Measurements from ENCODE around the gene VTI1A. TPM values are rescaled to one million over a fixed set of nuclear protein-coding genes. Genes with fewer than 3 reads are reported as not detected.

Gene VTI1A
- total RNA-seq, 1 experiment from 2014 or later: 27.0 TPM

GRCh38 chr10:112805701-112806100, 358.7 kb downstream of the VTI1A start:
- DNase-seq (ENCODE audit: low spot score): no peak

- DNase-seq (ENCODE audit: low spot score): no peak
Measured at GRCh38 chr10:112807013-112807412, 360.0 kb downstream of the VTI1A start.

GRCh38 chr10:112809736-112810135, 362.7 kb downstream of the VTI1A start:
- no peak for DNase-seq (ENCODE audit: low spot score)

- DNase-seq (ENCODE audit: low spot score): no peak
Measured at GRCh38 chr10:112810711-112811151, 363.7 kb downstream of the VTI1A start.

GRCh38 chr10:112811741-112812551, 364.9 kb downstream of the VTI1A start:
- DNase-seq (ENCODE audit: low spot score): peak; percentile 95

GRCh38 chr10:112812586-112812985, 365.6 kb downstream of the VTI1A start:
- no peak for DNase-seq (ENCODE audit: low spot score)

- no peak for DNase-seq (ENCODE audit: low spot score)
Measured at GRCh38 chr10:112813866-112814591, 367.0 kb downstream of the VTI1A start.

GRCh38 chr10:112815269-112816032, 368.4 kb downstream of the VTI1A start:
- DNase-seq (ENCODE audit: low spot score): peak; percentile 27

GRCh38 chr10:112816033-112816430, 369.0 kb downstream of the VTI1A start:
- DNase-seq (ENCODE audit: low spot score): no peak

- no peak for DNase-seq (ENCODE audit: low spot score)
Measured at GRCh38 chr10:112816891-112817290, 369.9 kb downstream of the VTI1A start.

GRCh38 chr10:112817981-112818777, 371.2 kb downstream of the VTI1A start:
- DNase-seq (ENCODE audit: low spot score): no peak

GRCh38 chr10:112819231-112819630, 372.2 kb downstream of the VTI1A start:
- no peak for DNase-seq (ENCODE audit: low spot score)

- DNase-seq (ENCODE audit: low spot score): no peak
Measured at GRCh38 chr10:112820320-112820719, 373.3 kb downstream of the VTI1A start.

- DNase-seq (ENCODE audit: low spot score): no peak
Measured at GRCh38 chr10:112821038-112821437, 374.0 kb downstream of the VTI1A start.

GRCh38 chr10:112821663-112822062, 374.6 kb downstream of the VTI1A start:
- DNase-seq (ENCODE audit: low spot score): no peak

GRCh38 chr10:112823007-112823406, 376.0 kb downstream of the VTI1A start:
- DNase-seq (ENCODE audit: low spot score): no peak

- no peak for DNase-seq (ENCODE audit: low spot score)
Measured at GRCh38 chr10:112823604-112824003, 376.6 kb downstream of the VTI1A start.

GRCh38 chr10:112826018-112826697, 379.1 kb downstream of the VTI1A start:
- DNase-seq (ENCODE audit: low spot score): no peak

- no peak for DNase-seq (ENCODE audit: low spot score)
Measured at GRCh38 chr10:112827086-112827485, 380.1 kb downstream of the VTI1A start.

GRCh38 chr10:112827951-112828350, 380.9 kb downstream of the VTI1A start:
- DNase-seq (ENCODE audit: low spot score): no peak

GRCh38 chr10:112831859-112832258, 384.8 kb downstream of the VTI1A start:
- no peak for DNase-seq (ENCODE audit: low spot score)

Data from H4 (cell line).